ENCODE measurements around the gene LYPD6B. TPM values are rescaled to one million over a fixed set of nuclear protein-coding genes. Genes with fewer than 3 reads are reported as not detected.

LYPD6B gene
- total and polyA plus RNA-seq, 2 experiments from 2014 or later = 1.7 to 3.6 TPM

- ATAC-seq = peak; percentile 28
- H3K4me3 Mint-ChIP-seq = peak overlapping the region; percentile 34; the same call in 1 of the 3 replicates
- H3K27me3 Mint-ChIP-seq (ENCODE audit: insufficient read depth, low read depth, poor library complexity) = peaks cover 19% of the 10 kb centered on the region
- Histone ChIP-seq H3K27ac (ENCODE audit: low read depth) (no peak overlapping the region), H3K79me2 (replicated peaks; ENCODE audit: insufficient read depth) (no peaks in the 10 kb centered on the region), H3F3A (replicated peaks; ENCODE audit: low read depth) (no peaks in the 10 kb centered on the region), H3K36me3 (ENCODE audit: insufficient read depth) (no peaks in the 10 kb centered on the region), H4K20me1 (replicated peaks; ENCODE audit: insufficient read depth) (peaks cover 4% of the 10 kb centered on the region; the same call in 1 of the 2 replicates), H3K4me3 (no peak overlapping the region), H3K4me2 (no peak overlapping the region), H3K4me1 (ENCODE audit: insufficient read depth) (no peaks in the 10 kb centered on the region; the same call in 1 of the 2 replicates), H3K27me3 (ENCODE audit: insufficient read depth) (peaks cover 29% of the 10 kb centered on the region), H2AFZ (no peak overlapping the region), H3K9me2 (ENCODE audit: insufficient read depth) (no peaks in the 10 kb centered on the region)
- no peak overlapping the region for H3K27ac Mint-ChIP-seq
- H3K4me1 Mint-ChIP-seq = 0 out of 3 replicates have a peak, but pooled peaks cover 2% of the 10 kb centered on the region
- peak; percentile 89 for DNase-seq (ENCODE audit: low spot score)
- H3K9me3 Mint-ChIP-seq = no peaks in the 10 kb centered on the region; the same call in 2 of the 3 replicates
- peak; percentile 93 to 95 for TF ChIP-seq CTCF (conservative IDR thresholded peaks at IDR 0.05; ENCODE audit: low read depth in 2 of 2)
- TF ChIP-seq JUNB (IDR thresholded peaks at IDR 0.05; ENCODE audit: unreplicated experiment) = no peak
- no peaks in the 10 kb centered on the region for H3K36me3 Mint-ChIP-seq (ENCODE audit: low read depth)
Measured at GRCh38 chr2:149040451-149040850, 2.0 kb downstream of the LYPD6B start.

GRCh38 chr2:149041482-149041881 lies 3.0 kb downstream of the LYPD6B start:
- no peak overlapping the region for H3K4me2 ChIP-seq
- DNase-seq (ENCODE audit: low spot score) = no peak
- H3K36me3 ChIP-seq (ENCODE audit: insufficient read depth) = no peaks in the 10 kb centered on the region
- no peak for ATAC-seq
- no peaks in the 10 kb centered on the region for H3F3A ChIP-seq (replicated peaks; ENCODE audit: low read depth)
- H3K4me1 ChIP-seq (ENCODE audit: insufficient read depth) = no peaks in the 10 kb centered on the region; the same call in 1 of the 2 replicates
- no peak overlapping the region for H3K4me3 Mint-ChIP-seq
- H2AFZ ChIP-seq = no peak overlapping the region
- TF ChIP-seq CREB1 (CRISPR knock-in tag; IDR thresholded peaks at IDR 0.05; ENCODE audit: low read depth) (no peak), CTCF (conservative IDR thresholded peaks at IDR 0.05; ENCODE audit: low read depth in 2 of 2) (no peak)
- H3K27me3 Mint-ChIP-seq (ENCODE audit: insufficient read depth, low read depth, poor library complexity) = peaks cover 21% of the 10 kb centered on the region
- H3K27ac ChIP-seq (ENCODE audit: low read depth) = no peak overlapping the region
- no peaks in the 10 kb centered on the region for H3K9me2 ChIP-seq (ENCODE audit: insufficient read depth)
- no peaks in the 10 kb centered on the region for H3K36me3 Mint-ChIP-seq (ENCODE audit: low read depth)
- H3K4me3 ChIP-seq = no peak overlapping the region
- H3K27ac Mint-ChIP-seq = no peak overlapping the region; the same call in 1 of the 2 replicates
- 0 out of 3 replicates have a peak, but pooled peaks cover 2% of the 10 kb centered on the region for H3K4me1 Mint-ChIP-seq
- no peaks in the 10 kb centered on the region; the same call in 2 of the 3 replicates for H3K9me3 Mint-ChIP-seq
- H3K27me3 ChIP-seq (ENCODE audit: insufficient read depth) = peaks cover 29% of the 10 kb centered on the region
- no peaks in the 10 kb centered on the region for H3K79me2 ChIP-seq (replicated peaks; ENCODE audit: insufficient read depth)
- peaks cover 4% of the 10 kb centered on the region; the same call in 1 of the 2 replicates for H4K20me1 ChIP-seq (replicated peaks; ENCODE audit: insufficient read depth)

GRCh38 chr2:149042881-149043280 lies 4.4 kb downstream of the LYPD6B start:
- Histone ChIP-seq H3K4me2 (no peak overlapping the region), H3K27me3 (ENCODE audit: insufficient read depth) (peaks cover 23% of the 10 kb centered on the region), H3K4me3 (no peak overlapping the region), H3K4me1 (ENCODE audit: insufficient read depth) (no peaks in the 10 kb centered on the region), H3K79me2 (replicated peaks; ENCODE audit: insufficient read depth) (no peaks in the 10 kb centered on the region), H3K9me2 (ENCODE audit: insufficient read depth) (no peaks in the 10 kb centered on the region), H2AFZ (no peak overlapping the region), H3F3A (replicated peaks; ENCODE audit: low read depth) (no peaks in the 10 kb centered on the region), H3K36me3 (ENCODE audit: insufficient read depth) (0 out of 2 replicates have a peak, but pooled peaks cover 4% of the 10 kb centered on the region), H3K27ac (ENCODE audit: low read depth) (no peak overlapping the region), H4K20me1 (replicated peaks; ENCODE audit: insufficient read depth) (peaks cover 4% of the 10 kb centered on the region; the same call in 1 of the 2 replicates)
- DNase-seq (ENCODE audit: low spot score) = no peak
- Mint-ChIP-seq H3K36me3 (ENCODE audit: low read depth) (no peaks in the 10 kb centered on the region; the same call in 2 of the 3 replicates), H3K27ac (no peak overlapping the region), H3K9me3 (peaks cover 8% of the 10 kb centered on the region; the same call in 2 of the 3 replicates), H3K4me3 (no peak overlapping the region), H3K4me1 (0 out of 3 replicates have a peak, but pooled peaks cover 2% of the 10 kb centered on the region), H3K27me3 (ENCODE audit: insufficient read depth, low read depth, poor library complexity) (peaks cover 18% of the 10 kb centered on the region)
- ATAC-seq = no peak
- no peak for TF ChIP-seq ZNF331 (CRISPR knock-in tag; IDR thresholded peaks at IDR 0.05; ENCODE audit: low read depth)
- TF ChIP-seq JUNB (IDR thresholded peaks at IDR 0.05; ENCODE audit: unreplicated experiment) = no peak
- TF ChIP-seq ETS1 (IDR thresholded peaks at IDR 0.05) = no peak
- no peak for TF ChIP-seq ZNF114 (CRISPR knock-in tag; IDR thresholded peaks at IDR 0.05)
- TF ChIP-seq CTCF (conservative IDR thresholded peaks at IDR 0.05; ENCODE audit: low read depth in 2 of 2) = no peak
- TF ChIP-seq NANOG (IDR thresholded peaks at IDR 0.05; ENCODE audit: borderline replicate concordance) = no peak
